ENCODE data around the gene GLIS1.

DNA sequence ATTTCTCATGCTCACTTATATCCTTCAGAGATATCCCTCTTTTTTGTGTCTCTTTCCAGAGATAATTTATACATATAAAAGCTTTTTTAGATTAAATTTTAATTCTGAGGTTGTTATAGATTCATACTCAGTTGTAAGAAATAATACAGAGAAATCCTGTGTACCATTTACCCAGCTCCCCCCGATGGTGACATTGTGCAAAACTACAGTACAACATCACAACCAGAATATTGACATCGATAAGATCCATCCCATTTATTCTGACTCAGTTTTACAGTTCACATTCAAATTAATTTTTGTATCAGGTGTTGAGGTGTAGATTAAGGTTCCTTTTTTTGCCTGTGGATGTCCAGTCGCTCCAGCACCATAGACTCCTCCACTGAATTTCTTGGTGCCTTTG is 265.5 kb downstream of the GLIS1 start:
- TF ChIP-seq, protein P1, sequence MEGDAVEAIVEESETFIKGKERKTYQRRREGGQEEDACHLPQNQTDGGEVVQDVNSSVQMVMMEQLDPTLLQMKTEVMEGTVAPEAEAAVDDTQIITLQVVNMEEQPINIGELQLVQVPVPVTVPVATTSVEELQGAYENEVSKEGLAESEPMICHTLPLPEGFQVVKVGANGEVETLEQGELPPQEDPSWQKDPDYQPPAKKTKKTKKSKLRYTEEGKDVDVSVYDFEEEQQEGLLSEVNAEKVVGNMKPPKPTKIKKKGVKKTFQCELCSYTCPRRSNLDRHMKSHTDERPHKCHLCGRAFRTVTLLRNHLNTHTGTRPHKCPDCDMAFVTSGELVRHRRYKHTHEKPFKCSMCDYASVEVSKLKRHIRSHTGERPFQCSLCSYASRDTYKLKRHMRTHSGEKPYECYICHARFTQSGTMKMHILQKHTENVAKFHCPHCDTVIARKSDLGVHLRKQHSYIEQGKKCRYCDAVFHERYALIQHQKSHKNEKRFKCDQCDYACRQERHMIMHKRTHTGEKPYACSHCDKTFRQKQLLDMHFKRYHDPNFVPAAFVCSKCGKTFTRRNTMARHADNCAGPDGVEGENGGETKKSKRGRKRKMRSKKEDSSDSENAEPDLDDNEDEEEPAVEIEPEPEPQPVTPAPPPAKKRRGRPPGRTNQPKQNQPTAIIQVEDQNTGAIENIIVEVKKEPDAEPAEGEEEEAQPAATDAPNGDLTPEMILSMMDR (conservative IDR thresholded peaks at IDR 0.05; ENCODE audit: low read depth, low read length): peak; percentile 44
- no peak for TF ChIP-seq EZH2 (IDR thresholded peaks at IDR 0.05; ENCODE audit: low read length, unreplicated experiment)
